HG02885 (cell line): Measurements from ENCODE around the gene WNT2B.

Experiments used
- ATAC-seq: cut with Tn5 transposase; IDR thresholded peaks from one replicate; pipeline ENCODE4 v1.9.1; 2021; ENCODE audit warnings: mild to moderate bottlenecking; ENCODE audit not compliant: unreplicated experiment, poor library complexity

Gene WNT2B

DNA sequence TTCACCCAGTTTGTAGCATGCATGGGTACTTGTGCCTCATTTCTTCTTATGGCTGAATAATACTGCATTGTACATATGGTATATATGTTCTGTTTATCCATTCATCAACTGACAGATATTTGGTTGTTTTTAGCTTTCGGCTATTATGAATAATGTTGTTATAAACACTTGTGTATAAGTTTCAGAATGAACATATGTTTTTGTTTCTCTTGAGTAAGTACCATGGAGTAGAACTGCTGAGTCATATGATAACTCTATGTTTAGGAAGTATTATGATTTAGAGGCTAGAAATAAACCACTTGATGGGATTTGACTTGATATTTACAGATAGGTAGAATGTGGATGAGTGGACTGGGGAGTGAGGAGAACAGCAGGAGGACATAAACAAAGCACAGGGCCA, 48.6 kb downstream of the WNT2B start:
- ATAC-seq, result no peak

GRCh38 chr1:112558634-112559033, 49.9 kb downstream of the WNT2B start:
- no peak for ATAC-seq

GRCh38 chr1:112563341-112563740, 54.6 kb downstream of the WNT2B start:
- ATAC-seq, result no peak

DNA sequence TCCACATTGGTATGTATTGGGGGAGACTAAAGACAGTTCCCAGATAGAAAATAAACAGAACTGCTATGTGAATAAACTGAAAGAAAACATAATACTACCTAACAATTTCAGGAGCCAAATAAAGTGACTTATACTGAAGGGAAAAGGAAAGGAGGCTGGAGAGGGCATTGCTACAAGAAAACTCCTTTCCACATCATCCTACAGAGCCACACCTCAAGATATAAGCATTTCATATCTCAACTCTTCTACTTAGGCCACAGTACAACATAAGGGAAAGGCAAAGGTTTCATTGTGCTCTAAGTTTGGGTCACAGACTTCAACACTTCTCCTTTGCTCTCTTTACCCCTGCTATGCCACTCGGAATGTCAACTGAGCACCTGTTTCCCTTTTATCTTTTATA, 55.3 kb downstream of the WNT2B start:
- ATAC-seq, result no peak

DNA sequence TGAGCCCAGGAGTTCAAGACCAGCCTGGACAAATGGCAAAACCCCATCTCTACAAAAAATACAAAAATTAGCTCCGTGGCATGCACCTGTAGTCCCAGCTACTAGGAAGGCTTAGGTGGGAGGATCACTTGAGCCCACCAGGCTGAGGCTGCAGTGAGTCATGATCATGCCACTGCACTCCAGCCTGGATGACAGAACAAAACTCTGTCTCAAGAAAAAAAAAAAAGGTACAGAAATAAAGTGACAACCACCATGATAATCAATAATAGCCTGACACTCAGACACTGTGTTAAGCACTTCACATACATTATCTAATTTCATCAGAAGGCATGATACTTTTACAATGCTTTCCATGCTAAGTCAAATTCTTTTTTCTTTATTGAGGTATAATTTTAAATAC, 57.0 kb downstream of the WNT2B start:
- ATAC-seq, result no peak

GRCh38 chr1:112575154-112575804, 66.5 kb downstream of the WNT2B start:
- no peak for ATAC-seq

DNA sequence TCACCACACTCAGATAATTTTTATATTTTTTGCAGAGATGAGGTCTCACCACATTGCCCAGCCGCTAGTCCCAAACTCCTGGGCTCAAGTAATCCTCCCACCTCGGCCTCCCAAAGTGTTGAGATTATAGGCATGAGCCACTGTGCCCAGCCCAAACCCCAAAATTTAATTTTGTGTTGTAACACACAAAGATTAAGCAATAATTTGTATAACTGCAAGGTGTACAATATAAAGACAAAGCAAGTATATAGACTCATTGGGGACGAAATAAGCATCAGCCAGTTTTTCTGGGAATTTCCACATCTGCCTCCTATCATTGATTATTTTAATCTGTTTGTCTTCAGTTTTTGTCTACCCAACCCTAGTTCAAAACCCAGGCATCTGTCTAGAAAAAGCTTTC, 67.5 kb downstream of the WNT2B start:
- ATAC-seq, result no peak
